Measurements from ENCODE around the gene KRTAP10-10.
"Not testable (repeated sequence)": the region's sequence is repeated elsewhere in the genome, so short reads cannot be mapped to it uniquely, and the experiment has no call there.

KRTAP10-10 gene

GRCh38 chr21:44603109-44603875, 33.9 kb upstream of the KRTAP10-10 start:
- DNase-seq (ENCODE audit: low spot score) = no peak

- DNase-seq (ENCODE audit: low spot score) = no peak
Observed at GRCh38 chr21:44603911-44604310, 33.2 kb upstream of the KRTAP10-10 start.

- no peak for DNase-seq (ENCODE audit: low spot score)
Observed at GRCh38 chr21:44606495-44606894, 30.7 kb upstream of the KRTAP10-10 start.

GRCh38 chr21:44609193-44609592, 28.0 kb upstream of the KRTAP10-10 start:
- no peak for DNase-seq (ENCODE audit: low spot score)

GRCh38 chr21:44610157-44610843, 26.9 kb upstream of the KRTAP10-10 start:
- not testable (repeated sequence) for DNase-seq (ENCODE audit: low spot score)

GRCh38 chr21:44611551-44611950, 25.6 kb upstream of the KRTAP10-10 start:
- DNase-seq (ENCODE audit: low spot score) = no peak

GRCh38 chr21:44612029-44612486, 25.1 kb upstream of the KRTAP10-10 start, which contains the start of gene KRTAP10-8:
TSS of gene KRTAP10-8 (plus strand) at chr21:44612079. CDS start at chr21:44612101, 22 bp downstream.
- no peak for DNase-seq (ENCODE audit: low spot score)

- no peak for DNase-seq (ENCODE audit: low spot score)
Observed at GRCh38 chr21:44612669-44613229, 24.4 kb upstream of the KRTAP10-10 start.

- no peak for DNase-seq (ENCODE audit: low spot score)
Observed at GRCh38 chr21:44613386-44614155, 23.6 kb upstream of the KRTAP10-10 start.

- no peak for DNase-seq (ENCODE audit: low spot score)
Observed at GRCh38 chr21:44614161-44614631, 23.0 kb upstream of the KRTAP10-10 start.

- DNase-seq (ENCODE audit: low spot score) = no peak
Observed at GRCh38 chr21:44614961-44615391, 22.2 kb upstream of the KRTAP10-10 start.

- no peak for DNase-seq (ENCODE audit: low spot score)
Observed at GRCh38 chr21:44615466-44615865, 21.7 kb upstream of the KRTAP10-10 start.

GRCh38 chr21:44615911-44616590, 21.1 kb upstream of the KRTAP10-10 start:
- DNase-seq (ENCODE audit: low spot score) = no peak

- DNase-seq (ENCODE audit: low spot score) = no peak
Observed at GRCh38 chr21:44616591-44616926, 20.6 kb upstream of the KRTAP10-10 start.

- DNase-seq (ENCODE audit: low spot score) = no peak
Observed at GRCh38 chr21:44617071-44617501, 20.1 kb upstream of the KRTAP10-10 start.

GRCh38 chr21:44618504-44618903, 18.7 kb upstream of the KRTAP10-10 start:
- DNase-seq (ENCODE audit: low spot score) = peak; percentile 5

- no peak for DNase-seq (ENCODE audit: low spot score)
Observed at GRCh38 chr21:44618909-44619308, 18.2 kb upstream of the KRTAP10-10 start.

- DNase-seq (ENCODE audit: low spot score) = no peak
Observed at GRCh38 chr21:44619886-44620285, 17.3 kb upstream of the KRTAP10-10 start.

- DNase-seq (ENCODE audit: low spot score) = no peak
Observed at GRCh38 chr21:44623575-44623974, 13.6 kb upstream of the KRTAP10-10 start.

- no peak for DNase-seq (ENCODE audit: low spot score)
Observed at GRCh38 chr21:44625756-44626155, 11.4 kb upstream of the KRTAP10-10 start.

- DNase-seq (ENCODE audit: low spot score) = no peak
Observed at GRCh38 chr21:44626262-44626661, 10.9 kb upstream of the KRTAP10-10 start.
